PC-9 (cell line): ENCODE measurements around the gene PTPN1. TPM values are rescaled to one million over a fixed set of nuclear protein-coding genes. Genes with fewer than 3 reads are reported as not detected.

Experiments used
- BruUV-seq: library from RNA; stranded (reverse); fragments of 400-500 nt; replicated peaks from 2 replicates; lab custom pipeline; 2021; lab: Mats Ljungman, UMichigan
- CTCF ChIA-PET: fragments of 300-600 bp; sonication (Branson Sonifier 250); formaldehyde crosslinking; loops from one replicate; lab custom pipeline; 2022; ENCODE audit warnings: antibody characterized with exemption; lab: Charles Lee
- POLR2A ChIA-PET: fragments of 300-600 bp; sonication (Branson Sonifier 250); formaldehyde crosslinking; loops from one replicate; lab custom pipeline; 2022; ENCODE audit warnings: antibody characterized with exemption; ENCODE audit not compliant: unreplicated experiment; lab: Charles Lee
- DNase-seq, 2 experiments: peaks; one replicate each; pipeline versions ENCODE4 v3.0.0 to v3.0.0-alpha.2; 2015 to 2022; ENCODE audit warnings: mixed read lengths in 1 of 2
- H2AFZ ChIP-seq: fragments of 200-600 bp; sonication (generic); 2 replicates; pipeline ENCODE4 v1.8.1; 2017; ENCODE audit warnings: antibody characterized with exemption
- H3F3A ChIP-seq: fragments of 200-600 bp; sonication (generic); 2 replicates; pipeline ENCODE4 v1.8.1; 2017; ENCODE audit warnings: antibody characterized with exemption, mild to moderate bottlenecking, low read depth; ENCODE audit not compliant: insufficient read depth
- H3K27ac ChIP-seq: fragments of 200-600 bp; sonication (generic); 2 replicates; pipeline ENCODE4 v1.6.1; 2016; ENCODE audit warnings: mixed run types
- H3K27me3 ChIP-seq: fragments of 200-600 bp; sonication (generic); 2 replicates; pipeline ENCODE4 v1.6.1; 2016; ENCODE audit warnings: low read depth, mixed run types; ENCODE audit not compliant: insufficient read depth
- H3K36me3 ChIP-seq: fragments of 200-600 bp; sonication (generic); 2 replicates; pipeline ENCODE4 v1.6.1; 2016; ENCODE audit warnings: low read depth, mixed run types
- H3K4me1 ChIP-seq: fragments of 200-600 bp; sonication (generic); replicated peaks from 2 replicates; pipeline ENCODE4 v1.6.1; 2016; ENCODE audit warnings: mixed run types; ENCODE audit not compliant: insufficient read depth
- H3K4me2 ChIP-seq: fragments of 200-600 bp; sonication (generic); 2 replicates; pipeline ENCODE4 v1.6.1; 2017; ENCODE audit warnings: mixed run types
- H3K4me3 ChIP-seq: fragments of 200-600 bp; sonication (generic); 2 replicates; pipeline ENCODE4 v1.6.1; 2016; ENCODE audit warnings: mixed run types
- H3K79me2 ChIP-seq: fragments of 200-600 bp; sonication (generic); 2 replicates; pipeline ENCODE4 v1.6.1; 2017; ENCODE audit warnings: low read depth, mixed run types
- H3K9me2 ChIP-seq: fragments of 200-600 bp; sonication (generic); 2 replicates; pipeline ENCODE4 v1.8.1; 2017; ENCODE audit warnings: mild to moderate bottlenecking; ENCODE audit not compliant: insufficient read depth
- H3K9me3 ChIP-seq: fragments of 200-600 bp; sonication (generic); 2 replicates; pipeline ENCODE4 v1.8.1; 2016; ENCODE audit warnings: low read depth; ENCODE audit not compliant: insufficient read depth
- H4K20me1 ChIP-seq: fragments of 200-600 bp; sonication (generic); 2 replicates; pipeline ENCODE4 v1.8.1; 2017; ENCODE audit not compliant: insufficient read depth
- EZH2 ChIP-seq: fragments of 200-600 bp; sonication (generic); IDR thresholded peaks from 2 replicates; pipeline ENCODE4 v1.8.0; 2017; ENCODE audit warnings: antibody characterized with exemption, low read depth
- intact Hi-C: fragments of 100-400 bp; cut with micrococcal nuclease; formaldehyde crosslinking; loops from one replicate; pipeline ENCODE4 v1.10.0; 2022; ENCODE audit not compliant: unreplicated experiment
- total RNA-seq: library from RNA; stranded (reverse); gene quantifications from 2 replicates; pipeline ENCODE4 v1.2.3, GENCODE V29; 2021
- TF ChIP-seq, protein P1 (sequence below): fragments of 200-600 bp; sonication (generic); conservative IDR thresholded peaks from 2 replicates; pipeline ENCODE4 v1.6.1; 2017; ENCODE audit warnings: mixed run types, antibody characterized with exemption, mild to moderate bottlenecking, moderate library complexity

Gene PTPN1
- total RNA-seq, 1 experiment from 2014 or later: 59.8 TPM

DNA sequence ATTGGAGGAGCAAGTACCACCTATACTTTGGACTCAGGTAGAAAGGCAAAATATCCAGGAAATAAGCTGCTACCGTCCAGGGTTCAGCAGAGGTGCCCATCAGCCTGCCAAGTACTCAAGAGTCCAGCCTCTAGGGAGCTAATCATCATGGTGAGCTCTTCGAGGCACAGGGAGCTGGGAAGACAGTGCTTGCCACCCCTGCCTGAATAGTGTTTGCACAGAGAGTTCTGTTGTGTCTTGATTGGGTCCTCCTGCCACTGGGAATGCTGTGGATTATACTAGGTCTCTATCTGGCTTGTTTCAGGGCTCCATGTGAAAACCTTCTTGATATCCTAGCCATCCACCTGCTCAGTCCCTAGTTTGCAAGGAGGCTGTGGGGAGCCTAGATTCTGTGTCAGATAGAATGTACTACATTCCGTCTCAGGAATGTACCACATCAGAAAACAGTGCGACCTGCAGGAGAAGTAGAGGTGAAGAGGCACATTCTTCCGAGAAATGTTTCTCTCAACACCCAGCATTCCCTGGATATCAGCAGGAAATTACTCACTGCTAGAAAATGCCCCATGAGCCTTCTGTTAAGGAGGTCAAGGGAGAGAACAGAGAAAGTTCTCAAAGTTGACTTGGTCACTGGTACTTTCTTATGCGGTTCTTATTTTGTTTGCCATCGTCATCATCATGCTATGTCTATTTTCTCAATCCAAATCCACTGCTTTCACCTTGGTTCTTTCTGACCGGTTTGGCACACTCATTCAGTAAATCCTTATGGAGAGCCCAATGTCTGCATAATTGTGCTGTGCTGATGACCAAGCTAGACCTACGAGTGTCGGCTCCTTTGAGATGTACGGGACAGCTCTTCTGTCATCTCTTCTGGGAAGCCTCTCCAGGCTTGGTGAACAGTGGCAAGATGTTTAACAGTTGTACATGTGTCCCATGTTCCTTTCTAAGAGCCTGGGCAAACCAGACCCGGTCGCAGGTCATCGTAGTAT, 30.7 kb downstream of the PTPN1 start:
- peak overlapping the region; percentile 27; the same call in 1 of the 2 replicates for H3K4me3 ChIP-seq
- H4K20me1 ChIP-seq: no peaks in the 10 kb centered on the region
- peak overlapping the region; percentile 72 for H3K4me2 ChIP-seq
- 0 out of 2 replicates have a peak overlapping the region, but pooled peaks have one; percentile 0 for H2AFZ ChIP-seq
- TF ChIP-seq, protein P1, sequence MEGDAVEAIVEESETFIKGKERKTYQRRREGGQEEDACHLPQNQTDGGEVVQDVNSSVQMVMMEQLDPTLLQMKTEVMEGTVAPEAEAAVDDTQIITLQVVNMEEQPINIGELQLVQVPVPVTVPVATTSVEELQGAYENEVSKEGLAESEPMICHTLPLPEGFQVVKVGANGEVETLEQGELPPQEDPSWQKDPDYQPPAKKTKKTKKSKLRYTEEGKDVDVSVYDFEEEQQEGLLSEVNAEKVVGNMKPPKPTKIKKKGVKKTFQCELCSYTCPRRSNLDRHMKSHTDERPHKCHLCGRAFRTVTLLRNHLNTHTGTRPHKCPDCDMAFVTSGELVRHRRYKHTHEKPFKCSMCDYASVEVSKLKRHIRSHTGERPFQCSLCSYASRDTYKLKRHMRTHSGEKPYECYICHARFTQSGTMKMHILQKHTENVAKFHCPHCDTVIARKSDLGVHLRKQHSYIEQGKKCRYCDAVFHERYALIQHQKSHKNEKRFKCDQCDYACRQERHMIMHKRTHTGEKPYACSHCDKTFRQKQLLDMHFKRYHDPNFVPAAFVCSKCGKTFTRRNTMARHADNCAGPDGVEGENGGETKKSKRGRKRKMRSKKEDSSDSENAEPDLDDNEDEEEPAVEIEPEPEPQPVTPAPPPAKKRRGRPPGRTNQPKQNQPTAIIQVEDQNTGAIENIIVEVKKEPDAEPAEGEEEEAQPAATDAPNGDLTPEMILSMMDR: no peak; the same call in 1 of the 2 replicates
- no peak for TF ChIP-seq EZH2
- peaks cover 80% of the 10 kb centered on the region for H3K79me2 ChIP-seq
- ChIA-PET POLR2A (interaction anchor here (0.6 to 0.8 kb wide), 5 partner anchors 29 to 375 kb away, joined by 3 to 5 read pairs (median 3); no protein-coding TSS in a partner anchor), CTCF (interaction anchor here (0.6 to 1.4 kb wide), 3 partner anchors 21 to 497 kb away, joined by 3 to 10 read pairs (median 4); no protein-coding TSS in a partner anchor)
- H3K4me1 ChIP-seq: peaks cover 54% of the 10 kb centered on the region
- no peaks in the 10 kb centered on the region; the same call in 1 of the 2 replicates for H3K9me3 ChIP-seq
- H3K36me3 ChIP-seq: peaks cover 9% of the 10 kb centered on the region
- H3F3A ChIP-seq: peaks cover 43% of the 10 kb centered on the region
- BruUV-seq: TSS peak; percentile 98
- intact Hi-C loops: loop anchor here (1.0 to 5.0 kb wide), 3 partner anchors 17 to 49 kb away; partner anchors contain the start of gene PTPN1
- H3K27ac ChIP-seq: peak overlapping the region; percentile 94
- no peaks in the 10 kb centered on the region for H3K9me2 ChIP-seq
- peak; percentile 79 to 99 for DNase-seq
- H3K27me3 ChIP-seq: no peaks in the 10 kb centered on the region

- BruUV-seq: TSS peak; percentile 93
- H3K4me3 ChIP-seq: peak overlapping the region; percentile 12; the same call in 1 of the 2 replicates
These were observed 31.4 kb downstream of the PTPN1 start for GRCh38 chr20:50541606-50542041.

More at GRCh38 chr20:50541606-50542041, 31.4 kb downstream of the PTPN1 start:
- intact Hi-C loops: loop anchor here (1.0 to 5.0 kb wide), 3 partner anchors 17 to 49 kb away; partner anchors contain the start of gene PTPN1
- peaks cover 78% of the 10 kb centered on the region for H3K79me2 ChIP-seq
- no peaks in the 10 kb centered on the region for H4K20me1 ChIP-seq
- H3F3A ChIP-seq: peaks cover 43% of the 10 kb centered on the region
- peak overlapping the region; percentile 94 for H3K27ac ChIP-seq
- H3K27me3 ChIP-seq: no peaks in the 10 kb centered on the region
- CTCF ChIA-PET: interaction anchor here (0.6 to 1.4 kb wide), 4 partner anchors 20 to 498 kb away, joined by 3 to 4 read pairs (median 3); no protein-coding TSS in a partner anchor
- peaks cover 9% of the 10 kb centered on the region for H3K36me3 ChIP-seq
- no peaks in the 10 kb centered on the region; the same call in 1 of the 2 replicates for H3K9me3 ChIP-seq
- DNase-seq: no peak
- H3K4me1 ChIP-seq: peaks cover 54% of the 10 kb centered on the region
- peak overlapping the region; percentile 72 for H3K4me2 ChIP-seq
- no peaks in the 10 kb centered on the region for H3K9me2 ChIP-seq
- no peak overlapping the region for H2AFZ ChIP-seq
- no peak for TF ChIP-seq EZH2
- TF ChIP-seq, protein P1: no peak
- POLR2A ChIA-PET: interaction anchor here (0.6 to 0.8 kb wide), 2 partner anchors 35 to 436 kb away, joined by 5 to 8 read pairs; no protein-coding TSS in a partner anchor
